ENCODE measurements around the gene NKD1. TPM values are rescaled to one million over a fixed set of nuclear protein-coding genes. Genes with fewer than 3 reads are reported as not detected.

NKD1 gene
- total and polyA plus RNA-seq, 2 donors (not counting 1 experiment from before 2014, with no cell fraction given) = 0.16 to 1.9 TPM

GRCh38 chr16:50540711-50541007 lies 7.5 kb upstream of the NKD1 start:
- Mint-ChIP-seq H3K27ac (no peak overlapping the region), H3K4me3 (no peak overlapping the region), H3K4me1 (no peaks in the 10 kb centered on the region), H3K9me3 (ENCODE audit: insufficient read depth) (no peaks in the 10 kb centered on the region), H3K27me3 (peaks cover 26% of the 10 kb centered on the region)
- no peak overlapping the region for H3K4me3 ChIP-seq (ENCODE audit: control extremely low read depth in 1 of 5, extremely low read depth in 1 of 5, insufficient read depth in 1 of 5, low read depth in 2 of 5, low read length in 4 of 5)
- no peak overlapping the region for H2AFZ ChIP-seq (ENCODE audit: insufficient read depth, low read depth, low read length, poor library complexity, severe bottlenecking)
- H3K27ac ChIP-seq (ENCODE audit: low read length in 2 of 2) = no peak overlapping the region
- WGBS (ENCODE audit: insufficient coverage) = 91% methylated on average over 3 of the region's 3 CpGs
- TF ChIP-seq CTCF (IDR thresholded peaks at IDR 0.05) (no peak), EZH2 (IDR thresholded peaks at IDR 0.05; ENCODE audit: borderline replicate concordance, insufficient read depth, low read depth, low read length, poor library complexity, severe bottlenecking) (no peak)
- no peak overlapping the region for H3K4me2 ChIP-seq (replicated peaks; ENCODE audit: low read depth, low read length, poor library complexity, severe bottlenecking)
- no peaks in the 10 kb centered on the region for H3K4me1 ChIP-seq (ENCODE audit: control insufficient read depth in 2 of 2, insufficient read depth in 2 of 2, low read length in 2 of 2)
- H4K20me1 ChIP-seq (ENCODE audit: control insufficient read depth, insufficient read depth, low read length, poor library complexity, severe bottlenecking) = no peaks in the 10 kb centered on the region
- DNase-seq (no peak), ATAC-seq (ENCODE audit: low read depth) (no peak)
- ChIA-PET CTCF (interaction anchor here (0.5 kb wide), 1 partner anchor 513 kb away, joined by 3 read pairs; no protein-coding TSS in a partner anchor), POLR2A (no interaction called here)
- intact Hi-C loops (cut with micrococcal nuclease) = no loop called here
- peaks cover 0 to 11% (median 0%) of the 10 kb centered on the region in 3 donors for H3K9me3 ChIP-seq (ENCODE audit: control extremely low read depth in 1 of 3, control insufficient read depth in 2 of 3, insufficient read depth in 1 of 3, low read length in 2 of 3)
- H3K9ac ChIP-seq (ENCODE audit: low read length) = no peak overlapping the region
- H3K36me3 ChIP-seq (replicated peaks in 1 of 2; ENCODE audit: control extremely low read depth in 1 of 2, control insufficient read depth in 1 of 2, extremely low read depth in 1 of 2, insufficient read depth in 2 of 2, low read length in 1 of 2) = no peaks in the 10 kb centered on the region
- H3K27me3 ChIP-seq (replicated peaks in 1 of 4; ENCODE audit: control extremely low read depth in 1 of 4, control insufficient read depth in 3 of 4, insufficient read depth in 4 of 4, low read length in 3 of 4) = peaks cover 0 to 16% (median 2%) of the 10 kb centered on the region in 4 experiments
- H3K79me2 ChIP-seq (ENCODE audit: control insufficient read depth, insufficient read depth, low read length) = no peaks in the 10 kb centered on the region

GRCh38 chr16:50542703-50543102 lies 5.5 kb upstream of the NKD1 start:
- POLR2A ChIA-PET = no interaction called here
- Histone ChIP-seq H3K27ac (ENCODE audit: low read length in 2 of 2) (no peak overlapping the region), H2AFZ (ENCODE audit: insufficient read depth, low read depth, low read length, poor library complexity, severe bottlenecking) (no peak overlapping the region), H3K4me2 (replicated peaks; ENCODE audit: low read depth, low read length, poor library complexity, severe bottlenecking) (no peak overlapping the region), H3K4me1 (ENCODE audit: control insufficient read depth in 2 of 2, insufficient read depth in 2 of 2, low read length in 2 of 2) (peaks cover 0 to 4% of the 10 kb centered on the region in 2 donors), H3K27me3 (replicated peaks in 1 of 4; ENCODE audit: control extremely low read depth in 1 of 4, control insufficient read depth in 3 of 4, insufficient read depth in 4 of 4, low read length in 3 of 4) (peaks cover 0 to 24% (median 2%) of the 10 kb centered on the region in 4 experiments), H3K79me2 (ENCODE audit: control insufficient read depth, insufficient read depth, low read length) (no peaks in the 10 kb centered on the region), H3K9ac (ENCODE audit: low read length) (no peak overlapping the region), H3K9me3 (ENCODE audit: control extremely low read depth in 1 of 3, control insufficient read depth in 2 of 3, insufficient read depth in 1 of 3, low read length in 2 of 3) (peaks cover 0 to 7% (median 0%) of the 10 kb centered on the region in 3 donors), H3K36me3 (replicated peaks in 1 of 2; ENCODE audit: control extremely low read depth in 1 of 2, control insufficient read depth in 1 of 2, extremely low read depth in 1 of 2, insufficient read depth in 2 of 2, low read length in 1 of 2) (no peaks in the 10 kb centered on the region), H4K20me1 (ENCODE audit: control insufficient read depth, insufficient read depth, low read length, poor library complexity, severe bottlenecking) (no peaks in the 10 kb centered on the region), H3K4me3 (ENCODE audit: control extremely low read depth in 1 of 5, extremely low read depth in 1 of 5, insufficient read depth in 1 of 5, low read depth in 2 of 5, low read length in 4 of 5) (no peak overlapping the region)
- no peak for TF ChIP-seq CTCF (IDR thresholded peaks at IDR 0.05)
- TF ChIP-seq EZH2 (IDR thresholded peaks at IDR 0.05; ENCODE audit: borderline replicate concordance, insufficient read depth, low read depth, low read length, poor library complexity, severe bottlenecking) = no peak
- CTCF ChIA-PET = interaction anchor here (1.3 kb wide), 1 partner anchor 122 kb away, joined by 3 read pairs; no protein-coding TSS in a partner anchor
- 83% methylated on average over 1 of the region's 3 CpGs for WGBS (ENCODE audit: insufficient coverage)
- H3K27me3 Mint-ChIP-seq = peaks cover 36% of the 10 kb centered on the region
- peaks cover 5% of the 10 kb centered on the region for H3K4me1 Mint-ChIP-seq
- intact Hi-C loops (cut with micrococcal nuclease) = no loop called here
- no peaks in the 10 kb centered on the region for H3K9me3 Mint-ChIP-seq (ENCODE audit: insufficient read depth)
- H3K4me3 Mint-ChIP-seq = no peak overlapping the region
- DNase-seq (no peak), ATAC-seq (ENCODE audit: low read depth) (no peak)
- H3K27ac Mint-ChIP-seq = no peak overlapping the region
